NB4 (cell line): ENCODE results near the gene SCAF8.

Experiments used
- DNase-seq: peaks from one replicate; pipeline ENCODE4 v3.0.0; 2010; ENCODE audit warnings: low read depth
- H3K4me3 ChIP-seq: one replicate; pipeline ENCODE4 v1.5.1; 2011; ENCODE audit warnings: mild to moderate bottlenecking, low read depth, low read length, moderate library complexity
- MYC ChIP-seq: IDR thresholded peaks from 2 replicates; pipeline ENCODE4 v1.6.1; 2011; ENCODE audit warnings: low read depth, low read length
- POLR2A ChIP-seq: IDR thresholded peaks from 2 replicates; pipeline ENCODE4 v1.6.1; 2011; ENCODE audit warnings: mild to moderate bottlenecking; ENCODE audit not compliant: insufficient read length; ENCODE audit errors: extremely low read depth
- TF ChIP-seq, protein P1 (sequence below): IDR thresholded peaks from one replicate; pipeline ENCODE4 v1.5.1; 2012; ENCODE audit warnings: low read depth, low read length
- TF ChIP-seq, protein P2 (sequence below): IDR thresholded peaks from 2 replicates; pipeline ENCODE4 v1.6.1; 2011; ENCODE audit warnings: low read depth, low read length

The SCAF8 gene

DNA sequence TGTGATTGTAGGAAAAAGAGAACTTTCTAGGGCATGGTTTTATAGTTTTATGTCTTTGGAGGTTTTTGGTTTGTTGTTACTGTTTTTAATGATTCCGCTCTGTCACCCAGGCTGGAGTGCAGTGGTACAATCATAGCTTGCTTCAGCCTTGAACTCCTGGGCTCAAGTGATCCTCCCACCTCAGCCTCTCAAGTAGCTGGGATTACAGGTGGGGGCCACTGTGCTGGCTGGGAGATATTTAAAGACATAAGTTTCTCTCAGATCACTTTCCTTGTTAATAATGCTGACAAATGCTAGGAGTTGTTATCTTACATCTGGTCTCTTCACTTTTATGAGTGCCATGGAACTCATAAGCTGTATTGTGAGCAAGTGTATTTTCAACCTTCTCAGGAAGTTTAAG is 116.3 kb downstream of the SCAF8 start:
- TF ChIP-seq, protein P1, sequence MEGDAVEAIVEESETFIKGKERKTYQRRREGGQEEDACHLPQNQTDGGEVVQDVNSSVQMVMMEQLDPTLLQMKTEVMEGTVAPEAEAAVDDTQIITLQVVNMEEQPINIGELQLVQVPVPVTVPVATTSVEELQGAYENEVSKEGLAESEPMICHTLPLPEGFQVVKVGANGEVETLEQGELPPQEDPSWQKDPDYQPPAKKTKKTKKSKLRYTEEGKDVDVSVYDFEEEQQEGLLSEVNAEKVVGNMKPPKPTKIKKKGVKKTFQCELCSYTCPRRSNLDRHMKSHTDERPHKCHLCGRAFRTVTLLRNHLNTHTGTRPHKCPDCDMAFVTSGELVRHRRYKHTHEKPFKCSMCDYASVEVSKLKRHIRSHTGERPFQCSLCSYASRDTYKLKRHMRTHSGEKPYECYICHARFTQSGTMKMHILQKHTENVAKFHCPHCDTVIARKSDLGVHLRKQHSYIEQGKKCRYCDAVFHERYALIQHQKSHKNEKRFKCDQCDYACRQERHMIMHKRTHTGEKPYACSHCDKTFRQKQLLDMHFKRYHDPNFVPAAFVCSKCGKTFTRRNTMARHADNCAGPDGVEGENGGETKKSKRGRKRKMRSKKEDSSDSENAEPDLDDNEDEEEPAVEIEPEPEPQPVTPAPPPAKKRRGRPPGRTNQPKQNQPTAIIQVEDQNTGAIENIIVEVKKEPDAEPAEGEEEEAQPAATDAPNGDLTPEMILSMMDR, result no peak
- TF ChIP-seq, protein P2, sequence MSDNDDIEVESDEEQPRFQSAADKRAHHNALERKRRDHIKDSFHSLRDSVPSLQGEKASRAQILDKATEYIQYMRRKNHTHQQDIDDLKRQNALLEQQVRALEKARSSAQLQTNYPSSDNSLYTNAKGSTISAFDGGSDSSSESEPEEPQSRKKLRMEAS, result no peak
- DNase-seq, result no peak

DNA sequence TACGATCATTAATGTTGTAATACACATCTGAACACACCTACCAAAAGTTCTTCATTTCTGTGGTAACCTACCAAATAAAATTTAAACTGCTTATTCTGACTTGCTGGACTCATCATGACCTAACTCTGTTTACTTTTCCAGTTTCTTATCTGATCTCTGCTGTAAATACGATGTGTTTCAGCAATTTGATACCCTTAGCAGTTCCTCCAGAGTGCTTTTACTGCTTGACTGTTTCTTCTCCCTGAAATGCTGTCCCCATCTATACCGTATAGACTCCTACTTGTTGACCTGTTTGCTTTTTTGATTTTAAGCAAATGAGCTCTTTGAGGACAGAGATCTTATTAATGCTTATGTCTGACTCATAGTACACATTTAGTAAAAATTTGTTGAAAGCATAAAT is 119.5 kb downstream of the SCAF8 start:
- DNase-seq, result no peak
- TF ChIP-seq, protein P2, result no peak
- TF ChIP-seq POLR2A (no peak), MYC (no peak)
- TF ChIP-seq, protein P1, result no peak
- no peak overlapping the region for H3K4me3 ChIP-seq

More for the DNA sequence above, 116.3 kb downstream of the SCAF8 start:
- H3K4me3 ChIP-seq, result no peak overlapping the region

DNA sequence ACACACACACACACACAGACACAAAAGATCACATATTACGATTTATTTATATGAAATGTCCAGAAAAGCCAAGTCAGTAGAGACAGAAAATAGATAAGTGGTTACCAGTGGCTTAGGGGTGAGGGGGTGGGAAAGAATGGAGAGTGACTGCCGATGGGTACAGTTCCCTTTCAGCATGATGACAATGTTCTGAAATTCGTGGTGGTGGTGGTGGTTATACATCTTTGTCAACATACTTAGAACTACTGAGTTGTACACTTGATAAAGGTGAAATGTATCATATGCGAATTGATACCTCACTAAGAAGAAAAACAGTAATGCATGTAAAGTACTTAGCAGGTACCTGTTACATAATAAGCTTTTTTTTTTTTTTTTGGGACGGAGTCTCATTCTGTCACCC is 124.3 kb downstream of the SCAF8 start:
- TF ChIP-seq, protein P1, result no peak
- TF ChIP-seq MYC (no peak), POLR2A (no peak)
- TF ChIP-seq, protein P2, result no peak
- no peak for DNase-seq
- no peak overlapping the region for H3K4me3 ChIP-seq

DNA sequence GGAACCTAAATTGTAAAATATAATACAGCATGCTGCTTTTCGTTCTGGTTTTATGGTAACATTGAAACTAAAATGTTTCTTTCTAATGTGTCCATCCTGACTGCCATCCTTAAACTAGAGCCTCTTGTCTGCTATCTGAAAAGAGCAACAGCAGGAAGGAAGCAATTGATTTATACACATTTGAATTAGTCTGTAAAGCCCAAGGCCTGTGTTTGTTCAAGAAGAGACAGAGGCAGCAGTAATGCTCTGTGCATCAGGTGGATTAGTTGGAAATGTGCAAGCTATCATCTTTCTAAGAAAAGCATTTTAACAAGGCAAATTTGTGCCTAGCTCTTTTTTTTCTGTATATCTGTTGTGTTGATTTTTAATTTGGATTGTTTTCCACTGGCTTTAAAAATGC is 128.6 kb downstream of the SCAF8 start:
- TF ChIP-seq POLR2A (no peak), MYC (no peak)
- TF ChIP-seq, protein P2, result no peak
- TF ChIP-seq, protein P1, result no peak
- H3K4me3 ChIP-seq, result no peak overlapping the region
- no peak for DNase-seq

DNA sequence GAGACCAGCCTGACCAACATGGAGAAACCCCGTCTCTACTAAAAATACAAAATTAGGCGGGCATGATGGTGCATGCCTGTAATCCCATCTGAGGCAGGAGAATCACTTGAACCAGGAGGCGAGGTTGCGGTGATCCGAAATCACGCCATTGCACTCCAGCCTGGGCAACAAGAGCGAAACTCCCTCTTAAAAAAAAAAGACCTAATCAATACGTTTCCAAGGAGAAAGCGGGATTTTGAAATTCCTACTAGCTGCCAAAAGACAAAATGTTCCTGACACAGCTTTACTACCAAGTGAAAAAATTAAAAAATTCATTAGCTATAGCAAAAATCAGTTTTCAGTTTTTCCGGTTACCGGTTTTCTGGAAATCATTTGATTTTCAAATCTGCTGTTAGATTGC is 129.3 kb downstream of the SCAF8 start:
- TF ChIP-seq MYC (no peak), POLR2A (no peak)
- TF ChIP-seq, protein P2, result no peak
- TF ChIP-seq, protein P1, result no peak
- no peak for DNase-seq
- no peak overlapping the region for H3K4me3 ChIP-seq

DNA sequence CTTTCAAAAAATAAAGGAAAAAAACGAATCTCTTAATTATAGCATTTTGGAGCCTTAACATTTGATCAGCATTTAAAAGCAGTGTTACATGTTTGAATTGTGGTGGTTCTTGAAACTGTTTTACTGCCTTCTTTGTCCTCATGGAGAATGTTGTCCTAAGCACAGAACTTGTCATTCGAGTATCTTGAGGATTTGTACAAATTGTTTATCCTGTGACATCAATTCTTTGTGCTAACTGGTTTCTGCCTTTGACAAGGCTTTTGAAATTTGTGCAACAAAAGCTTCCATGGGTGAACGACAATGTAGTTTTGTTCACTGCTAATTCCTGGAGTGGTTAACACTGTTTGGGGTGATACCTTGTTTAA is 130.8 kb downstream of the SCAF8 start:
- no peak overlapping the region for H3K4me3 ChIP-seq
- TF ChIP-seq, protein P2, result no peak
- TF ChIP-seq, protein P1, result no peak
- TF ChIP-seq POLR2A (no peak), MYC (no peak)

More for the DNA sequence above, 130.8 kb downstream of the SCAF8 start:
- DNase-seq, result no peak
